Hematopoietic multipotent progenitor cell treated with erythropoietin and hydrocortisone succinate and interleukin-3 and kit ligand, for 8 days (in vitro differentiated cells): ENCODE results near the gene CCDC85A.

Source experiments
- DNase-seq: peaks from one replicate; pipeline ENCODE4 v3.0.0-alpha.2; 2015

Gene CCDC85A

GRCh38 chr2:56376699-56377665 lies 193.2 kb downstream of the CCDC85A start:
- DNase-seq: no peak

GRCh38 chr2:56379066-56379465 lies 195.3 kb downstream of the CCDC85A start:
- no peak for DNase-seq

GRCh38 chr2:56380861-56381260 lies 197.1 kb downstream of the CCDC85A start:
- DNase-seq: no peak

GRCh38 chr2:56382466-56382865 lies 198.7 kb downstream of the CCDC85A start:
- DNase-seq: no peak

GRCh38 chr2:56386657-56387056 lies 202.9 kb downstream of the CCDC85A start:
- DNase-seq: no peak

GRCh38 chr2:56390644-56391043 lies 206.9 kb downstream of the CCDC85A start:
- no peak for DNase-seq

GRCh38 chr2:56410140-56410539 lies 226.3 kb downstream of the CCDC85A start:
- no peak for DNase-seq

GRCh38 chr2:56416500-56417176 lies 232.8 kb downstream of the CCDC85A start:
- no peak for DNase-seq
